HL-60 (cell line): ENCODE measurements around the gene LRRC19.

Experiments
- POLR2AphosphoS5 ChIP-seq: IDR thresholded peaks from 2 replicates; pipeline ENCODE4 v1.6.1; 2012; ENCODE audit warnings: low read depth
- TF ChIP-seq, protein P1 (sequence below): IDR thresholded peaks from one replicate; pipeline ENCODE4 v1.5.1; 2011; ENCODE audit warnings: low read length, control low read depth, inconsistent platforms; ENCODE audit not compliant: insufficient read depth
- TF ChIP-seq, protein P2 (sequence below): IDR thresholded peaks from 2 replicates; pipeline ENCODE4 v1.6.1; 2012; ENCODE audit warnings: low read depth; ENCODE audit not compliant: insufficient replicate concordance

DNA sequence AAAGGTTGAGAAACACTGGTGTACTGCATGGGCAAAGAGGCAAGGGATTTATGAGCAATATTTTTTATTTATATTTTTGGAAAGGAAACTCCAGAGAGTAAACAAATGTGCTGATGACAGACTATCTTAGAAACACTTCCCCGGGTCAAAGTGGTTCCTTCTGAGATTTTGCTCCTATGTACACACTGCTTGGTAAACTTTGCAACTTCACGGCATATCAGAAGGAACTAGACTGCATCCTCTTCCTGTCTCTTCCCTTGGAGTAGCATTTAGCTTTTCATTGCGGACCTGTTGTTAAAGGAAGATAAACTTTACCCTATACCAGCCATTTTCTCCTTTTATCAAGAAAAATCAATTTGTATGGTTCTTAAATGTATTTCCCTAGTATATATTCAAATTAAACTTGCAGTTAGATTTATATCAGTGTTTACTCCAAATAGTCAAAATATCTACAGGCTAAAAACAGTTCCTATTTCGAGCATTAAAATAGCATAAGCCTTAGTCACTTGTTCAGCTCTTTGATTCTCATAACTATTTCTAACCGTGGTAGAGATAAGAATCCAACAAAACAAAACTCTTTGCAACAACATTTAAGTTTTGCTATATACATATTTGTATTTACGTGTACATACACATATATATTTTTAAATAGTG lies 48.0 kb upstream of the LRRC19 start:
- TF ChIP-seq, protein P1, sequence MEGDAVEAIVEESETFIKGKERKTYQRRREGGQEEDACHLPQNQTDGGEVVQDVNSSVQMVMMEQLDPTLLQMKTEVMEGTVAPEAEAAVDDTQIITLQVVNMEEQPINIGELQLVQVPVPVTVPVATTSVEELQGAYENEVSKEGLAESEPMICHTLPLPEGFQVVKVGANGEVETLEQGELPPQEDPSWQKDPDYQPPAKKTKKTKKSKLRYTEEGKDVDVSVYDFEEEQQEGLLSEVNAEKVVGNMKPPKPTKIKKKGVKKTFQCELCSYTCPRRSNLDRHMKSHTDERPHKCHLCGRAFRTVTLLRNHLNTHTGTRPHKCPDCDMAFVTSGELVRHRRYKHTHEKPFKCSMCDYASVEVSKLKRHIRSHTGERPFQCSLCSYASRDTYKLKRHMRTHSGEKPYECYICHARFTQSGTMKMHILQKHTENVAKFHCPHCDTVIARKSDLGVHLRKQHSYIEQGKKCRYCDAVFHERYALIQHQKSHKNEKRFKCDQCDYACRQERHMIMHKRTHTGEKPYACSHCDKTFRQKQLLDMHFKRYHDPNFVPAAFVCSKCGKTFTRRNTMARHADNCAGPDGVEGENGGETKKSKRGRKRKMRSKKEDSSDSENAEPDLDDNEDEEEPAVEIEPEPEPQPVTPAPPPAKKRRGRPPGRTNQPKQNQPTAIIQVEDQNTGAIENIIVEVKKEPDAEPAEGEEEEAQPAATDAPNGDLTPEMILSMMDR, result no peak
- no peak for TF ChIP-seq POLR2AphosphoS5
- TF ChIP-seq, protein P2, sequence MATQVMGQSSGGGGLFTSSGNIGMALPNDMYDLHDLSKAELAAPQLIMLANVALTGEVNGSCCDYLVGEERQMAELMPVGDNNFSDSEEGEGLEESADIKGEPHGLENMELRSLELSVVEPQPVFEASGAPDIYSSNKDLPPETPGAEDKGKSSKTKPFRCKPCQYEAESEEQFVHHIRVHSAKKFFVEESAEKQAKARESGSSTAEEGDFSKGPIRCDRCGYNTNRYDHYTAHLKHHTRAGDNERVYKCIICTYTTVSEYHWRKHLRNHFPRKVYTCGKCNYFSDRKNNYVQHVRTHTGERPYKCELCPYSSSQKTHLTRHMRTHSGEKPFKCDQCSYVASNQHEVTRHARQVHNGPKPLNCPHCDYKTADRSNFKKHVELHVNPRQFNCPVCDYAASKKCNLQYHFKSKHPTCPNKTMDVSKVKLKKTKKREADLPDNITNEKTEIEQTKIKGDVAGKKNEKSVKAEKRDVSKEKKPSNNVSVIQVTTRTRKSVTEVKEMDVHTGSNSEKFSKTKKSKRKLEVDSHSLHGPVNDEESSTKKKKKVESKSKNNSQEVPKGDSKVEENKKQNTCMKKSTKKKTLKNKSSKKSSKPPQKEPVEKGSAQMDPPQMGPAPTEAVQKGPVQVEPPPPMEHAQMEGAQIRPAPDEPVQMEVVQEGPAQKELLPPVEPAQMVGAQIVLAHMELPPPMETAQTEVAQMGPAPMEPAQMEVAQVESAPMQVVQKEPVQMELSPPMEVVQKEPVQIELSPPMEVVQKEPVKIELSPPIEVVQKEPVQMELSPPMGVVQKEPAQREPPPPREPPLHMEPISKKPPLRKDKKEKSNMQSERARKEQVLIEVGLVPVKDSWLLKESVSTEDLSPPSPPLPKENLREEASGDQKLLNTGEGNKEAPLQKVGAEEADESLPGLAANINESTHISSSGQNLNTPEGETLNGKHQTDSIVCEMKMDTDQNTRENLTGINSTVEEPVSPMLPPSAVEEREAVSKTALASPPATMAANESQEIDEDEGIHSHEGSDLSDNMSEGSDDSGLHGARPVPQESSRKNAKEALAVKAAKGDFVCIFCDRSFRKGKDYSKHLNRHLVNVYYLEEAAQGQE, result no peak
